Activated CD4-positive, CD25-positive, alpha-beta regulatory T cell treated with anti-CD3 and anti-CD28 coated beads, Interleukin-2, amount 50 U/mL, for 16 hours (primary cell): ENCODE measurements around the gene CAPN14.

Experiments used
- DNase-seq: peaks from one replicate; pipeline ENCODE4 v3.0.0-alpha.2; 2020; ENCODE audit warnings: low read depth, low spot score

The CAPN14 gene, protein sequence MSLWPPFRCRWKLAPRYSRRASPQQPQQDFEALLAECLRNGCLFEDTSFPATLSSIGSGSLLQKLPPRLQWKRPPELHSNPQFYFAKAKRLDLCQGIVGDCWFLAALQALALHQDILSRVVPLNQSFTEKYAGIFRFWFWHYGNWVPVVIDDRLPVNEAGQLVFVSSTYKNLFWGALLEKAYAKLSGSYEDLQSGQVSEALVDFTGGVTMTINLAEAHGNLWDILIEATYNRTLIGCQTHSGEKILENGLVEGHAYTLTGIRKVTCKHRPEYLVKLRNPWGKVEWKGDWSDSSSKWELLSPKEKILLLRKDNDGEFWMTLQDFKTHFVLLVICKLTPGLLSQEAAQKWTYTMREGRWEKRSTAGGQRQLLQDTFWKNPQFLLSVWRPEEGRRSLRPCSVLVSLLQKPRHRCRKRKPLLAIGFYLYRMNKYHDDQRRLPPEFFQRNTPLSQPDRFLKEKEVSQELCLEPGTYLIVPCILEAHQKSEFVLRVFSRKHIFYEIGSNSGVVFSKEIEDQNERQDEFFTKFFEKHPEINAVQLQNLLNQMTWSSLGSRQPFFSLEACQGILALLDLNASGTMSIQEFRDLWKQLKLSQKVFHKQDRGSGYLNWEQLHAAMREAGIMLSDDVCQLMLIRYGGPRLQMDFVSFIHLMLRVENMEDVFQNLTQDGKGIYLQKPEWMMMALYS

DNA sequence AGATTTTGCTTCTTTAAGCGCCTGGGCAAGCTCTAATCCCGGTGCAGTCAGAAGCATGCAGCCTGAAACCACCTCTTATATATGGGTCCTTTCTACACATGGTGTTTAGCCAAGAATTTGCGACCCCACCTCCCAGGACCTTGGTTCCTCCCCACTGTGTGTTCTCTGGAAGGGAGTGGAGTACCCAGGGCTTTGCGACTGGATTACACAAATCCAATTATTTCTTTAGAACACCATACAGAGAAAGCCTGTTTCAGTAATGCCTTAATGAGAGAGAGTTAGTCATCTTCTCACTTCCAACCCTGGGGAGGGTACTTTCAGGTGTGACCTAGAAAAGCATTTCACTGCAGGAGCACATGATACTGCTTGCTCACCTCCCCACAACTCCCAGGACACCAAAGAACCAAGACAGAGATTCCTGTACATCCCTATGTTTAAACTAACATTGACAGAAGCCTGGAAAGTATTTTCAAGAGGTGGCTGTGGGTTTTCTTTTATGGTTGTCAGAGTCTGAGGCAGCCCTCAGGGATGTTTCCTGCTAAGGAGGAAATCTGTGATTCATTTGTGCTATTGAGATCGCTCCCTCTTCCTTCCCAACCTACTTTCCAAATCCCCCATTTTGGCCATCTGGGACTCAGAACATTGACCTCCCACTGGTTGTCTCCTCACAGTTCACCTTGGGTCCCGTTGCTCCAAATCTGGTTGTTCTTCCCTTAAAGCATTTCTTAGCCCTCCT is at the start of gene CAPN14:
Gene CAPN14 (minus strand): TSS at position 51 of the 736 bp plus-strand sequence. CDS start 12,068 bp downstream, outside the sequence.
- DNase-seq = no peak

DNA sequence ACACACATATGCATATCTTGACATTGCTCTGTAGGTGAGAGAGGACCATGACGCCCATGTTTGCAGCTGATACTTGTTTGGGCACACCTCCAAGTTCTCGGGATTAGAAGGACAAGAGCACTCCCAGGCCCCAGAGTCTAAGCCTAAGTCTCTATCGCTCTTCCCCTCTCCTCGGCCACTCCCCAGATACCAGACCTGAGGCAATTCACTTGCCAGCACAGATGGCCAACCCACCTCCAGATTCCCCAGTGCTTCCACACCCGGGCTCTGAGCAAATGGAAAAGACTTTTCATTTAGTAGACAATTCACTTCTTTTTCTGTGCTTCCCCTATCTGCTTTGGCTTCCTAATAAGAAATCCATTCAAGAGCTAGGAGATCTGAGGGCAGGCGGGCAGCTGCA is 49.5 kb upstream of the CAPN14 start:
- DNase-seq = no peak

DNA sequence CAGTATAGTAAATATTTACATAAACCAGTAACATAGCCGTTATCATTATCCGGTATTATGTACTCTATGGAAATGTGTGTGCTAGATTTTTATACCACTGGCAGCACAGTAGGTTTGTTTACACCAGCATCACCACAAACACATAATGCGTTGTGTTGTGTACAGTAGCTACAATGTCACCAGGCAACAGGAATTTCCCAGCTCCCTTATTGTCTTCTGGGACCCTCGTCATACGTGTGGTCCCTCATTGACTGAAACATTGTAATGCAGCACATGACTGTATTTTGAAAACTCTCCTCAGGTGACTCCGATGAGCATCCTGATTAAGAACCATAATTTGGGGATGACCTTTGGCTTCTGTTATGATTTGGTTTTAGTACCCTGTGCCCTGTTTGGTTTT is 47.9 kb upstream of the CAPN14 start:
- DNase-seq = no peak

DNA sequence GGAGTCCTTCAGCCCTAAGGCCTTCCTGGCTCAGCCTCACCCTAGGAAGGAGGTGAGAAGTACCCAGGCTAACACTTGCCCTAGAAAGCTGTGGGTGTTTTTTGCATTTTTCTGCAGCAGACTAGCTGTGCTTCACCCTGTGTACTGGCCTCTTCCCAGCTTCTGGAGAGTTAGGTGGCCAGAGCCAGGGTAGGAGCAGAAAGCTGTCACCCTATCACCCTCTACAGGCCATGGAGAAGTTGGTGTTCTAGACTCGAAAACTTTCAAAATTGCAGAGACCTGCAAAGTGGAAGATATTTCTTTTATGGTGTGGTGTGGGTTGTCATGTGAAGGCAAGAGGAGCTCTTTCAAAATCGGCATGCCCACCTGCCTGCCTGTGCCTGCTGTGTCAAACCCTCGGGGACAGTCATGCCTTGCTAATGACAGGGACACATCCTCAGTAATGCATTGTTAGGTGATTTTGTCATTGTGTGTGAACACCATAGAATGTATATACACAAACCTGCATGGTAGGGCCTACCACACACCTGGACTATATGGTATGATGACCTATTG is 46.4 kb upstream of the CAPN14 start:
- no peak for DNase-seq

DNA sequence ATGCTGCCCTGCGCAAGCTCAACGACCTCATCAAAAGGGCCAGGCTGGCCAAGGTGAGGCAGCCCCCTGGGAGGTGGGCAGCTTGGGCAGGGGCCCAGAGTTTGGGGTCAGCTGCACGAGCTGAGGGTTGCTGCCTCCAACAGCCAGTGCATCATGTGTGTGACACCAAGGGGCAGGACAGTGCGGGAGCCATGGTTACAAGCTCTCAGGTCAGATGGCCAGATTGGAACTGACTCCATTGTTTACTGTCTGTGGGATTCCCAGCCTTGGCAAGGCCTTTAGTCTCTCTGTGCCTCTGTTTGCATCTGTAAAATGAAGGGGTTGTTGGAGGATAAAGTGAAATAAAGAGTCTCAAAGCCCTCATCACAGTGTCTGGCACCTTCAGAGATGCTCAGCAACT is 43.6 kb upstream of the CAPN14 start:
- no peak for DNase-seq

DNA sequence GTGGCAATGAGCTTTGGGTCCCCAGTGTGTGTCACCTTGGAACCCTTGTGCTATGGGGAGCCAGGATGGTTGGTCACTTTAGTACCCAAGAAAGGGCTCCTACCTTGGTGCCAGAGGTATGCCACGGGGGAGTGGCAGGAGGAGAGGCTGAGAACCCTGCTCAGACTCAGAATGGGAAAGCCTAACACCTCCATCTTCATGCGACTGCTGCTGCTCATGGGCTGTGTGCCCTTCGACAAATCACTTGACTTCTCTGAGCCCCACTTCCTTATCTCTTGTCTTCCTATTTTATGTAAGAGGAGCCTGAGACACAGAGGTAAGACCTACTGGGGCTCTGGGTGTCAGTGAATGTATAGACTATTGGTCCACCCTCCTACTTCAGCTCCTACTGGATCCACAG is 41.8 kb upstream of the CAPN14 start:
- DNase-seq = no peak

DNA sequence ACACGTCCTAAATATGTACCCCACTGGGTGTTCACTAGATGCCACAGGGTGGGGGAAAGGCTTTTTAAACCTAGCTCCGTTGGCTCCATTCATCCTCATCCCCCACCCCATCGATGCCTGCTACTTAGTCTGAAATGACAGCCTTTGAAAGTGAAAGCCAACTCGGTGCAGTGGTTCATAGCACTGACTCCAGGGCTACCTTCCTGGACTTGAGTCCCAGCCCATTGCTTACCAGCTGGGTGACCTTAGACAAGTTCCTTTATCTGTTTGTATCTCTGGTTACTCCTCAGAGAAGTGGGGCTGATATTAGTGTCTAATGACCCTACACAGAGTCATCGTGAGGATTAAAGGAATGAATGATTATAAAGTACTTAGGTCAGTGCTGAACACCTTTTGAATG is 41.0 kb upstream of the CAPN14 start:
- no peak for DNase-seq

DNA sequence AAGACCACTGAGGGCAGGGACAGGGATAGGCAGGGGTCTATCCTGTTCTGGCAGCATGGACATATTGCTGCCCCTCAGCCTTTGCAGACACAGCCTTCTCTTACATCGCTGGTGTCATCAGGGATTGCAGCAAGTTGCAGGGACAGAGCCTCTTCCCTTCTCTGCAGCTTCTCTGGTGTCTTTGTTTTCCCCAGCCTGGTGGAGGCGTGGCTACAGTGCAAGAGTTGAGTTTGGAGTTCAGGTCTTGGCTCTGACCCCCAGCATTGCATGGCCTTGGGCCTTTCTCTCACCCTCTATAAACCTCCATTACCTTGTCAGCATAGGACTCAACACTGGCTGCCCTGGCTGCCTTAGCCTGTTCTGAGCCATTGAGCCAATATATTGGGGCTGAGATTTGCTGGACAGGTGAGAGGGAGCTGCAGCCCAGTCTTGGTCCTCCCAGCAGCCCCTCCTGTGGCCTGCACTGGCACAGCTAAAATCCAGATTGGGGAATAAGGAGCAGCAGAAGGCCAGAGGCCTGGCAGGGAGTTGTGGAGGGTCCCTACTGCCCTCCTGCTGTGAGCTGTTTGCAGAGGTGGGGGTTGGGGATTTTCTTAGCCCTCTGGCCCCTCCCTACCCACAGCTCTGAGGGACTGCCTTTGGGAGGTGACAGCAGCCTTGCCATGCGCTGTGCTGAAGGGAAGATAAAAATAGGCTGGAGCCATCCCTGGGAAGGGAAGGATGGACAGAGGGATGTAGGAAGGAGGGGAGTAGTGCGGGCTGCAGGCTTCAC is 39.5 kb upstream of the CAPN14 start:
- no peak for DNase-seq

DNA sequence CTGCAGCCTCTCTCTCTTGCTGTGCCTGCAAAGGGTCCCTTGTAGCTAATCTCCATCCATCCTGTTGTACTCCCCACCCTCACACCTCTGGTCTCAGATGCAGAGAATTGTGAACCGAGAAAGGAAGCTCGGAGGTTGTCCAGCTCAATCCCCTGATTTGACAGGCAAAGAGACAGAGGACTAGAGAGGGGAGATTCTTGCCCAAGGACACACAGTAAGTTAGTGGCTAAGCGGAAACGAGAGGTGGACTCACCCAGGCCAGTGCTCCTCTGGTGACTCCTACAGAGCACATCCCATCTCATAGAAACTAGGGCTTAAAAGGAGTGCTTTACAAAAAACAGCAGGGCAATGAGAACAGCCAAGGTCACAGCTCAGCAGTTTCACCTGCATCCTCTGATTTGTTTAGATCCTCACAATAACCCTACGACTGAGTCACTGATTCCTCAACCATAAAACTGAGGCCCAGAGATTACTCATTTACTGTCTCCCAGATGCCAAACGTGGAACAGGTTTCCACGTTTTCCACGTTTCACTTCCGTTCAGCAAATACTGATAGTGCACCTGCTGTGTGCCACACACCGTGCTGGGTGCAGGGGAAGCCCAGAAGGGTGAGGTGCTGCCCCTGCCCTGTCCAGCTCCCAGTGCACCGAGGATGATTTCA is 38.7 kb upstream of the CAPN14 start:
- DNase-seq = no peak

DNA sequence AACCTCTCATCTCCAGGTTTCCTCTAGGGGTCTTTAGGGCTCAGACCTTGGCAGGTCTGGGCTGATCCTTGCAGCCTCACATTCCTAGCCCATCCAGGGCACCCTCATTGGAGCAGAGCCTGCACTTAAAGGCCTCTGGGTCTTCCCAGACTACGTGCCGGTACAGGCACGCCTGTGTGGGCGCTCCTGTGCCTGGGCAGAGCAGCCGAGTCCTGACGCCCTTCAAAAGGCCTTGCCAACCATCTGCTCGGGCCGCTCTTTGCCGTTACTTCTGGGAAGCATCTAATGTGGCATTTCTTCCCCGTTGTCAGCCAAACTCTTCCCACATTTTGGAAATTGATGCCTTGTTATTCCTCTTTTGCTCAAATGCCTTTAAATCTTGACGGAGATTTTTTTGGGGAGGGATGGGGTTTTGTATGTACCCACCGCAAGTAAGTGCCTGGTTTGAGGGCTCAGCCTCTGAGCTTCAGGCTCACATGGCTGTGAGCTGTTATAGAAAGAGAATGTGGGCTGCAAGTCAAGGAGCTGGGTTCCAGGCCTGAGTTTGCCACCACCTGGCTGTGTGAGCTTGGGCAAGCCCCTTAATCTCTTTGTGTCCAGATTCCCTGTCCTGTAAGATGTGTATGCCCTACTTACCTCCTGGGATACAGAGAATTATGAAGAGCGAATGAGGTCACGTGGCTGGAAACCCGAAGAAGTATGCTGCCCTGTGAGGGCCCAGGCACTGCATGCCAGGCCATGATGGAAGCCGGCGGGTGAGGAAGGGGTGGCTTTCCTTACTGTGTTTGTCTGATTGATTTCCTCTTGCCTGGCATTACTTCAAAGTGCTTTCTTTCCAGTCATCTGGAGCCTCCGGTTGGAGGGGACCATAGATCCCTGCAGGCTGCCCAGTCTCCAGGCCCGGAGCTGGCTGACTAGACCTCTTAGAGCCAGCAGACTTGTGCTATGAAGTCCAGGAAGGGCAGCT is 37.2 kb upstream of the CAPN14 start:
- DNase-seq = no peak

DNA sequence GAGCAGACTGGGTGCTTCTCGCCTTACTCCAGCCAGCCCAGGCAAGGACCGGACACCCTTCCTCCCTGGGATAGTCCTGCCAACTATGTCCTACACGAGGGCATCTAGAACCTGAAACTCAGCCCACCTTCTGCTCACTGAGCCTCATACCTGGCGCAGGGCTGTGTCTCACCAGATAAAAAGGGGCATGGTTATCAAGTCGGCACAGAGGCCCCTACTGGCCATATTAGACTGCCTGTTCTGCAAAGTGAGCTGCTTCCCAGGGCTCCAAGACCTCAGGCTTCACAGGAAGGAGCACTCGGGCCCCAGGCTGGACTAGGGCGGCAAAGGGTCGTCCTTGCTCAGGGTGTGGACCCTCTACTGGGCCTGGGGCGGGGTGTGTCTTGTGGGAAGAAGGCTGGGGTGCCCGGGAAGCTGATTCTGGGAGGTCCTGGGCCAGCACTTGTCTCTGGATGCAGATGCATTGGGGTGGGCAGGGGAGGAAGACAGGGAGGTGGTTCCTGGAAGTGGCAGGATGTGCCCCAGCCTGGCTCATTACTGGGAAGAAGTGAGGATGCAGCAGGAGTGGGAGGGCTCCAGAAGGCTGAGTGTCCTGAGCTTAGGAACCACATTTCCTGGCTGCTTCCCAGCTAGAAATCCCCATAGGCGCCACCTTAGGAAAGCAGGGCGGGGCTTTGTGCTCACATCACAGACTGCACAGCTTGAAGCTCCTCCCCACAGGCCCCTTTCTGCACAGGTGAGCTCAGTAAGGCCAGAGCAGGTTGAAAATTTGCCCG is 36.2 kb upstream of the CAPN14 start:
- no peak for DNase-seq

DNA sequence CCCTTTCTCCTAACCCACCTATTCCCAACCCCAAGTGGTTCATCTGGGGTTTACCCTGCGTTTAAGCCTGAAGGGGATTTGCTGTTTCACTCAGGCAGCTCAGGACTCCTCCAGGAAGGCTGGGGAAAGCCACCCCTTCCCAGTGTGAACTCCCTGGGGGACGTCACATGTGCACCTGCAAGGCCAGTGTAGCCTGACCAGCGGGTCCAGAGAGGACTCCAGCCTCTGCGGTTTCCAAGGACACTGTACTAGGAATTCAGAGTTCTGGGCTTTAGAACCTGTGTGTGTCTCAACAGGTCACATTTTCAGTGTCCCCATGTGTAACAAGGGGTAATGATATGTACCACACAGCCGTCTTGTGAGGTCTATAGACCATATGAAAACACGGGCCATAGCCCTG is 34.5 kb upstream of the CAPN14 start:
- DNase-seq = no peak

DNA sequence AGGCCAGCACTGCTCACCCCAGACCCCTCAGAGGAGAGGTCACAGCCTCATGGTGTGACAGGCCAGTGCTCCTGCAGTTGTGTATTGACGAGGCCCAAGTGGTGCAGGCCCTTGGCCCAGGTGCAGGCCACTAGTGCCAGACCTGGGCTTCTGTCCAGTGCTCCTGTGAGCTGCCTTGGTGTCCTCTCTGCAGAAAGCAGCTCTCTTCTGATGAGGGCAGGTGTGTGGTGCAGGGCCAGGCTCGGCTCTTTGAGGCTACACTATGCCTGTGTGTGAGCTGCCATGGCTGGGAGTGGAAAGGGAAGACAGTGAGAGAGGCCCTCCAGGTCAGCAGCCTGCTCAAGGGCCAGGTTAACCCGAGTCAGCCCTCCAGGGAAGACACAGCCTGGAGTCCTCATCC is 33.7 kb upstream of the CAPN14 start:
- DNase-seq = no peak

DNA sequence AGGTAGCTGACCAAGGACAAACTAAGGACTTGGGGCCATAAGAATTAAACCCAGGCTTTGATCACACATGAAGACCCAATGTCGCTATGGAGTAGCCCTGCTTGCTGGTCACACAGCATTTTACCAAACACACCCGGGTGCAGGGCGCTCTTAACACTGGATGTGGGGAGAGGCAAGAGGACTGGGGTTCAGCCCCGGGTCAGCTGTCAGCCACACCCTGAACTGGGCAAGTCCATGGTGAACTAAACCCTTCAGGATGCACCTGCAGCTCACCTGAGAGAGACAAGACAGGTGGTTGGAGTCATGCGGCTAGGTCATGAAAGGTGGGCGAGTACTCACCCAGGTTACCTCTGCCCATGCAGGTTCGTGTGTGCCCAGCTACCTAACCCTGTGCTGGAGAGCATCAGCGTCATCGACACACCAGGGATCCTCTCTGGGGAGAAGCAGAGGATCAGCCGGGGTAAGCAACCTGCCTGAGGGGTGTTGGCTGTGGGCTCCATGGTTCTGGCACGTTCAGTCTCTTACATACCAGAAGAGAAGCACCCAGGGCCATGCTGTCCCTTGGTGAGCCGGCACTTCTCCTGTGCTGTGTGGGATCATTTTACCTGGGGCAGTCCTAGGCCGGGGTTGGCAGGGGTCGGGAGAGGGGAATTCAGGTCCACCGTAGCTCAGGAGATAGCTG is 31.8 kb upstream of the CAPN14 start:
- no peak for DNase-seq

DNA sequence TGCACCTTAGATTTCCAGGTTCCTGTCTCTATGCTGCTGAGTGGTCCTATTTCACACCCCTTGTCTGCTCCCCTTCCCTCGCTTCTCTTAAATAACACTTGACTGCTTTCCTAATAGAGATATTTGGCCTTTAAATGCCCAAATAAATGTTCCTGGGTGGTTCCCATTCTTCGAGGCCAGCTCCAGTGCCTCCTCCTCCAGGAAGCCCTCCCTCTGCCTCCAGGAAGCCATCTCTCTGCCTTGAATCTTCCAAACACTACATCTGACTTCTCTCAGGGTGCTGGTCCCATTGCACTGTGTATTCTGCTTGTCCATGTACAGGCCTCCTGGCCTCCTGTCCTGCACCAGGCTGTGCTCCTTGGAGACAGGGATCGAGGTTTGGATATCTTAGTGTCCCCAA is 30.8 kb upstream of the CAPN14 start:
- DNase-seq = no peak

DNA sequence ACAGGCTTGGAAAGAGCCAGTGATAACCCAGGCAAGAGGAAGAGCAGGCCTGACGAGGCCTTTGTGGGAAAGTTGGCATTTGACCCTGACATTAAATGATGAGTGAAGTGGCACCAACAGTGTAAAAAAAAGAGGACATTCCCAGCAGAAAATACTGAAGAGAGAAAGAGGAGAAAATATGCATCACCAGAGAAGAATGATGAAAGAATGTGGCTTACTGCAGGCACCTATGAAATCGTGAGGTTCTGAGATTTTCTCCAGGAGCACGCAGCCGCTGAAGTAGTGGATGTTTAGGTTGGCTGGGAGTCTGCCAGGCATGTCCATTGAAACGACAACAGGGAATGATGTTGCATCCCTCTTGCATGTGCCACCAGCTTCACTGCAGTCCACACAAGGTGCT is 30.4 kb upstream of the CAPN14 start:
- no peak for DNase-seq

DNA sequence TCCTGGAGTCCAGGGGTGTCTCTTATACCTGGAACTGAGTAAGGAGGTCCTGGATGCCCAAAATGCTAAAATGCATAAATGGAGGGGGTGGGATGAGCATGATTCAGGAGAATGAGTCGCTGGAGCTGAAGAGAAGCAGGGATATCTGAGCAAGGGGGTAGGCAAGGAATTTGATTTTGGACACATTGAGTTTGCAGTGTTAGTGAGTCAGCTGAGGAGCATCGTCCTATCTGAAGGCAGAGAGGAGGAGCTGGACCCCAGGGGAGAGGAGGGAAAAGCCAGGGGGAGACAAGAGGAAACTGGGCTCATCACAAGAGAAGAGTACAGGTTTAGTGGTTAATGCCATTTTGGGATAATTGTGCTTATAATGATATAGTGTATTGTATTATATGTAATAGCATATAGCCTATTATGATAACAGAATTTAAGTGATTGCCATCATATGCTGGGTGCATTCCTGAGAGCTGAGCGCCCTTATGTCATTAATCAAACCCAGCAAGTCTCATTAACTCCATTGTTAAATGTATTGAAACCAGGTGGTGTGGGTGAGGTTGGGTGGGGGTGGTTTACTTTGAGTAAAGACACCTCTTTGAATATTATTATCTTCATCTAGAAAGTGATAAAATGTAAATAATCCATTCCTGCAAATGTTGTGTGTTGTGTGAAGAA is 29.0 kb upstream of the CAPN14 start:
- no peak for DNase-seq

DNA sequence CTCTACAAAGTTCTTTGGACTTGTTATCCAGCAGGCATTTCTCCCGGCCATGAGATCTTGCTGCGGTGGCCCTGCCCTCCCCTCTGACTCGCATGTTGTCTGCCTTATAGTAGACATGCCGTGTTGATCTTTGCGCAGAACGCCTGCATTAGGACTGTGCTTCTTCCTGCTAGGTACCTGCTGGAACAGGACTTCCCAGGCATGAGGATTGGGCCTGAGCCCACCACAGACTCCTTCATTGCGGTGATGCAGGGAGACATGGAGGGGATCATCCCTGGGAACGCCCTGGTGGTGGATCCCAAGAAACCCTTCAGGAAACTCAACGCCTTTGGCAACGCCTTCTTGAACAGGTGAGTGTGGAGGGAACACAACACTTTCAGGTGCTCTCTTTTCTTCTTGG is 26.8 kb upstream of the CAPN14 start:
- no peak for DNase-seq
